Articular chondrocyte of knee joint (primary cell): ENCODE measurements around the gene ZNF142. TPM values are rescaled to one million over a fixed set of nuclear protein-coding genes. Genes with fewer than 3 reads are reported as not detected.

ENCODE experiments used
- small RNA-seq: library from RNA; depleted of rRNA; stranded (forward); fragments of <200 nt; gene quantifications from one replicate; pipeline ENCODE3, GENCODE V24; 2012
- total RNA-seq: library from RNA; depleted of rRNA; stranded (reverse); fragments of >200 nt; gene quantifications from 2 replicates; pipeline ENCODE4 v1.2.3, GENCODE V29; 2012

The ZNF142 gene, protein sequence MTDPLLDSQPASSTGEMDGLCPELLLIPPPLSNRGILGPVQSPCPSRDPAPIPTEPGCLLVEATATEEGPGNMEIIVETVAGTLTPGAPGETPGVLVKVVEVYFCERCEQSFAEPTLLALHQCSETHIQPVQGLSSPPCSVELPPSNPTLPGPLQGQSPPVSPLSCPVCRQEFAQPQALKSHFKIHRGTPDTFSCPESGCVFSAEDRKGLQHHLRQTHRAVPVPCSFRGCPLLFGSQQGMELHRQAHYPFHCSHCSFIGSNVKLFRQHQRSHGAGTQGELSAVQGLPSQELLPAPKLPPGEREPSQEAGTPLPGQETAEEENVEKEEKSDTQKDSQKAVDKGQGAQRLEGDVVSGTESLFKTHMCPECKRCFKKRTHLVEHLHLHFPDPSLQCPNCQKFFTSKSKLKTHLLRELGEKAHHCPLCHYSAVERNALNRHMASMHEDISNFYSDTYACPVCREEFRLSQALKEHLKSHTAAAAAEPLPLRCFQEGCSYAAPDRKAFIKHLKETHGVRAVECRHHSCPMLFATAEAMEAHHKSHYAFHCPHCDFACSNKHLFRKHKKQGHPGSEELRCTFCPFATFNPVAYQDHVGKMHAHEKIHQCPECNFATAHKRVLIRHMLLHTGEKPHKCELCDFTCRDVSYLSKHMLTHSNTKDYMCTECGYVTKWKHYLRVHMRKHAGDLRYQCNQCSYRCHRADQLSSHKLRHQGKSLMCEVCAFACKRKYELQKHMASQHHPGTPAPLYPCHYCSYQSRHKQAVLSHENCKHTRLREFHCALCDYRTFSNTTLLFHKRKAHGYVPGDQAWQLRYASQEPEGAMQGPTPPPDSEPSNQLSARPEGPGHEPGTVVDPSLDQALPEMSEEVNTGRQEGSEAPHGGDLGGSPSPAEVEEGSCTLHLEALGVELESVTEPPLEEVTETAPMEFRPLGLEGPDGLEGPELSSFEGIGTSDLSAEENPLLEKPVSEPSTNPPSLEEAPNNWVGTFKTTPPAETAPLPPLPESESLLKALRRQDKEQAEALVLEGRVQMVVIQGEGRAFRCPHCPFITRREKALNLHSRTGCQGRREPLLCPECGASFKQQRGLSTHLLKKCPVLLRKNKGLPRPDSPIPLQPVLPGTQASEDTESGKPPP (N-terminal part only)
- total RNA-seq: 13.4 and 15.5 TPM in 2 replicates

DNA sequence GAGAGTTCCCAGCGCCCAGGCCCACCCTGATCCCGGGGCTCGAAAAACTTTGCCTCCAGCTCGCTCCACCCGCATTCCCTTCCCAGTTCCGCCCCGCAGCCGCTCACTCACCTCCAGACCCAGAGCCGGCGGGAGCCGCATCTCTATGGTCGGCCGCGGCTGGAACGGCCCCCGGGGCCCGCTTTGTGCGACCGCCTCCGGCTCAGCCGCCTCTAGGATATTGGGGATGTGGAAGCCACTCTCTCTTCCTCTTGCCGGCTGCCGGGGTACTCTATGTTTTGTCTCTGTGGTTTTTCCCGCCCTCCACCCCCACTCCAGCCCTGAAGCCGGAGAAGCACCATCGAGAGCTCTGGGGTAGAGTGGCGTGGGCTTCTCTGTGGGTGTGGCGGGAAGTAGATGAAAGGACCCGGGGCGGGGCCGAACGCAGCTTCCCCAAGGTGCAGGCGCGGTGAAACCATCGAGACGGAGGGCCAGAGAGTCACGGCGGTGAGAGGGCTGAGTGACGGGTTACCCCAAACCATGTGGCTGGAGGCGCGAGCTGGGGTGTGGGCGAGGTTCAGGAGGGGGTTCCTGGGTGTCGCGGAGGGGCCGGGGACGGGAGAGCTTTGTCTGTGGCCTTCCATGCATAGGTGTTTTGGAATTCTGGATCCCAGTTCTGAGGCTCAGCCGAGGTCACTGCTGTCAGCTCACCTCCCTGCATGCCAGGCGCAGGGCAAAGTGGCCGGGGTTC lies at the start of gene ZNF142, which contains the start of gene BCS1L:
TSS of gene ZNF142 (minus strand) at position 366 of the 730 bp plus-strand sequence. CDS start 3,194 bp downstream, outside the sequence.
TSS of gene BCS1L (plus strand) at position 426 of the 730 bp plus-strand sequence. CDS start 1,305 bp downstream, outside the sequence.

DNA sequence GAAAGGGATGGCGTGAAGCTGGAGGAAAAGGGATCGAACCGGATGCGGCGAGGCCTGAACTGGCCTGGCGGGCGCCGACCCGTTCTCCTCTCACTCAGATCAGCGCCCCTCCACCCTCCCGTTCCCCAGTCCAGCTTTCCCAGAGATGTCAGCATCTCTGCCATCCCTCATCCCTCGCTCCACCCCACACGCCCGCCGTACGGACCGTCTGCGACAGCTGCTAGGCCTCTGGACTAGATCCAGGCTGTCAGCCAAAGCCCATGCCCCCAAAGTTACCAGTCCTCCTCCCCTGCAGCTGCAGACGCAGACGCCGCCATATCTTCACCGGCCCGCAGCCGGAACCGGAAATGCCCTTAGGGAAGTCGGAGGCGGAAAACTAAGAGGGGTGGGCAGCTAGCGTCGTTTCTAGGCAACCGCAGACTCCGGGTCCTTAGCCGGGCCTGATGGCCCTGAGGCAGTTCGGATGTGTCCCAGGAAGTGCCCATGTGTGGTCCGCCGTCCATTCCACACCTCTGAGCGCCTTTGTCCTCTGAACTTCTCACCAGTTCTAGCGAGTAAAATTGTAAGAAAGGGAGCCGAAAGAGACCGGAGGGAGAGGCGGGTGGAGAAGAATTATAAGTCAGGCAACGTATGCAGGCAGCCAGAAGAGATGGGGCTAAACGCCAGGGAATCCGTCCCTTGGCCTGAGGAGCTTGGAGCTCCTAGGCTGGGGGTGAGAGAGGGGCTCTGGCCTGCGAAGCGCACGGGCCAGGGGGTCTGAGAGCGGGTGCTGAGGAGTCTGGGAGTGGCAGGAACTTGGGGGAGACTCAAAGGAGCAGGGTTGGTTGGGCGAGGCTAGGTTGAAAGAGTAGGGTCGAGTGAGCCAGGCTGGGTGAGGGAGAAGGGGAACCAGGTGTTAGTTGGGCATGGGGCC lies 12.5 kb upstream of the ZNF142 start, which contains the start of the genes RNF25 and STK36:
TSS of gene RNF25 (minus strand) at position 349 of the 913 bp plus-strand sequence. CDS start at position 317, 32 bp downstream.
TSS of gene STK36 (plus strand) at position 433 of the 913 bp plus-strand sequence. CDS start 744 bp downstream, outside the sequence.

DNA sequence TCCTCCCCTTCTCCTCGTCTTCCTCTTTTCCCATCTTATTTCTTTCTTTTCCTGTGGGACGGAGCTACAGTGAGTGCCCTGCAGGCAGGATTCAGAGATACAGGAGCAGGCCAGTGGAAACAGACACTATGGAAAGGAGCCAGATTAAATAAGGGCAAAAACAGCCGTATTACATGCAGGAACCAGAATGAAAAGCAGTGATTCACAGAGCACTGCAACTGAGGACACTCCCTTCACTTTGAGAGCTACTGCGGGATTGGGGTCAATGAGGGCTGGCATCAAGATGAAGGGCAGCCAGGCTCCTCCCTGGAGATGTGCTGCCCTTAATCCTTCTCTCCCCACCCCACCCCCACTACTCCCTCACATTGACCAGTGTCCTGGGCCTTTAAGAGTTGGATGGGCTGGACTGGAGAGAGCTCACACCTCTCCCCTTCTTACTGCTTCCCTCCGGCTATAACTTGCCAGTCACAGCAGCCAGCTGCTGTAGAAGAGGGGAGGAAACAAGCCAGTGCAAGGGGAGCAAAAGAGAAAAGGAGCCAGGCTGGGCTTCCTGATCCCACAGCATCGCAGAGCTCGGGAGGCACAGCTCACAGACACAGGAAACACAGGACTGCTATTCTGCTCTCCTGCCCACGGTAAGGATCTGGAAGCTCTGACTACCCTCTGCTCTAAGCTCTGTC lies 51.8 kb downstream of the ZNF142 start, which contains the start of gene PLCD4:
TSS of gene PLCD4 (plus strand) at position 464 of the 680 bp plus-strand sequence. CDS start 7,841 bp downstream, outside the sequence.

Small RNA genes lying within 50 kb of the gene (small RNA-seq; reads per million reads assigned to genes)
- not detected for gene RNU6-136P

Other genes with a start within 250 kb of the ZNF142 start
- gene VIL1, start 240.5 kb downstream of the ZNF142 start, total RNA-seq: under 0.01 TPM in 2 replicates
- gene USP37, start 91.3 kb downstream of the ZNF142 start, total RNA-seq: 14.8 and 15.6 TPM in 2 replicates
- gene CNOT9, start 90.8 kb downstream of the ZNF142 start, total RNA-seq: 61.5 and 71.0 TPM in 2 replicates
- 14.0 and 14.2 TPM in 2 replicates for gene PLCD4, start 51.7 kb downstream of the ZNF142 start, total RNA-seq
- gene BCS1L, start 60 bp upstream of the ZNF142 start, total RNA-seq: 23.1 and 26.0 TPM in 2 replicates
- gene RNF25, start 12.4 kb upstream of the ZNF142 start, total RNA-seq: 27.6 and 29.6 TPM in 2 replicates
- 24.1 and 25.5 TPM in 2 replicates for gene STK36, start 12.5 kb upstream of the ZNF142 start, total RNA-seq
- 14.1 and 22.7 TPM in 2 replicates for gene TTLL4, start 51.2 kb upstream of the ZNF142 start, total RNA-seq
- 54.0 and 59.7 TPM in 2 replicates for gene CYP27A1, start 122.5 kb upstream of the ZNF142 start, total RNA-seq
- gene PRKAG3, start 172.2 kb upstream of the ZNF142 start, total RNA-seq: 0.11 and 0.39 TPM in 2 replicates
- not detected in 2 replicates for gene WNT6, start 200.2 kb upstream of the ZNF142 start, total RNA-seq
- not detected in 2 replicates for gene WNT10A, start 221.2 kb upstream of the ZNF142 start, total RNA-seq